Mesenchymal stem cell (in vitro differentiated cells and primary cell): Measurements from ENCODE around the gene PGC.

Experiments used
- DNase-seq: peaks from one replicate; pipeline ENCODE4 v3.0.0-alpha.2; 2013
- H2AFZ ChIP-seq: one replicate; pipeline ENCODE4 v1.6.1; 2013; ENCODE audit warnings: low read depth, mild to moderate bottlenecking, control low read depth, inconsistent platforms, low read length, moderate library complexity
- H2AK5ac ChIP-seq: 2 replicates; pipeline ENCODE4 v1.6.1; 2013; ENCODE audit warnings: low read length, moderate library complexity, mild to moderate bottlenecking, inconsistent platforms; ENCODE audit not compliant: severe bottlenecking
- H2BK120ac ChIP-seq: one replicate; pipeline ENCODE4 v1.6.1; 2013; ENCODE audit warnings: low read depth, mild to moderate bottlenecking, inconsistent platforms, low read length, moderate library complexity
- H2BK12ac ChIP-seq, 2 experiments: one replicate each; pipeline ENCODE4 v1.6.1; 2013; ENCODE audit warnings: inconsistent platforms in 2 of 2, low read length in 2 of 2, mild to moderate bottlenecking in 2 of 2, moderate library complexity in 2 of 2, control low read depth in 1 of 2
- H2BK15ac ChIP-seq: one replicate; pipeline ENCODE4 v1.6.1; 2013; ENCODE audit warnings: mild to moderate bottlenecking, low read depth, inconsistent platforms; ENCODE audit not compliant: poor library complexity, severe bottlenecking
- H2BK5ac ChIP-seq: 2 replicates; pipeline ENCODE4 v1.6.1; 2013; ENCODE audit warnings: low read depth, mild to moderate bottlenecking, low read length, control low read depth, inconsistent platforms; ENCODE audit not compliant: poor library complexity, severe bottlenecking
- H3K14ac ChIP-seq, 2 experiments: one replicate each; pipeline ENCODE4 v1.6.1; 2013; ENCODE audit warnings: inconsistent platforms in 2 of 2, low read length in 2 of 2, control low read depth in 1 of 2, mild to moderate bottlenecking in 1 of 2, moderate library complexity in 1 of 2
- H3K18ac ChIP-seq, 2 experiments: one replicate each; pipeline ENCODE4 v1.6.1; 2013; ENCODE audit warnings: inconsistent platforms in 2 of 2, low read length in 2 of 2, control low read depth in 1 of 2, low read depth in 1 of 2, mild to moderate bottlenecking in 1 of 2
- H3K23ac ChIP-seq, 2 experiments: one replicate each; pipeline ENCODE4 v1.6.1; 2013; ENCODE audit warnings: inconsistent platforms in 2 of 2, low read length in 2 of 2, mild to moderate bottlenecking in 2 of 2, moderate library complexity in 2 of 2, control low read depth in 1 of 2
- H3K27ac ChIP-seq: 2 replicates; pipeline ENCODE4 v1.5.1; 2013; ENCODE audit warnings: mild to moderate bottlenecking, moderate library complexity, low read length, control low read depth, inconsistent platforms; ENCODE audit not compliant: poor library complexity, severe bottlenecking
- H3K27me3 ChIP-seq, 2 experiments: 2 replicates each; pipeline versions ENCODE4 v1.6.1 to v1.7.0; 2013; ENCODE audit warnings: low read length in 2 of 2, mild to moderate bottlenecking in 2 of 2, moderate library complexity in 2 of 2, control low read depth in 1 of 2, inconsistent platforms in 1 of 2; ENCODE audit not compliant: control insufficient read depth in 1 of 2, insufficient read depth in 1 of 2
- H3K36me3 ChIP-seq, 2 experiments: 2 replicates each; pipeline versions ENCODE4 v1.6.1 to v1.7.0; 2013; ENCODE audit warnings: low read length in 2 of 2, control low read depth in 1 of 2, inconsistent platforms in 1 of 2, low read depth in 1 of 2, mild to moderate bottlenecking in 1 of 2; ENCODE audit not compliant: insufficient read depth in 2 of 2, control insufficient read depth in 1 of 2
- H3K4ac ChIP-seq, 2 experiments: one replicate each; pipeline ENCODE4 v1.6.1; 2013; ENCODE audit warnings: inconsistent platforms in 2 of 2, low read length in 2 of 2, mild to moderate bottlenecking in 2 of 2, moderate library complexity in 2 of 2, control low read depth in 1 of 2, low read depth in 1 of 2
- H3K4me1 ChIP-seq: 2 replicates; pipeline ENCODE4 v1.6.1; 2013; ENCODE audit warnings: low read depth, low read length, control low read depth; ENCODE audit not compliant: control insufficient read depth, insufficient read depth
- H3K4me2 ChIP-seq: 2 replicates; pipeline ENCODE4 v1.6.1; 2013; ENCODE audit warnings: low read length, mild to moderate bottlenecking, inconsistent platforms; ENCODE audit not compliant: poor library complexity, severe bottlenecking
- H3K4me3 ChIP-seq, 2 experiments: 2 replicates each; pipeline versions ENCODE4 v1.5.1 to v1.7.0; 2013; ENCODE audit warnings: low read length in 2 of 2, mild to moderate bottlenecking in 2 of 2, control low read depth in 1 of 2, low read depth in 1 of 2; ENCODE audit not compliant: insufficient read depth in 1 of 2
- H3K79me1 ChIP-seq: replicated peaks from 2 replicates; pipeline ENCODE4 v1.6.1; 2013; ENCODE audit warnings: mild to moderate bottlenecking, control low read depth, low read length, inconsistent platforms; ENCODE audit not compliant: poor library complexity, severe bottlenecking
- H3K9ac ChIP-seq: 2 replicates; pipeline ENCODE4 v1.7.0; 2013; ENCODE audit warnings: mild to moderate bottlenecking, low read length, moderate library complexity
- H3K9me3 ChIP-seq: 2 replicates; pipeline ENCODE4 v1.7.0; 2013; ENCODE audit warnings: mild to moderate bottlenecking, low read length; ENCODE audit not compliant: control insufficient read depth
- H4K8ac ChIP-seq: one replicate; pipeline ENCODE4 v1.6.1; 2013; ENCODE audit warnings: inconsistent platforms, mild to moderate bottlenecking, low read length, moderate library complexity
- H4K91ac ChIP-seq: one replicate; pipeline ENCODE4 v1.6.1; 2013; ENCODE audit warnings: mild to moderate bottlenecking, low read length, inconsistent platforms
- WGBS: methylation state at CpG from one replicate; pipeline ENCODE4 v1.1.7; 2013; ENCODE audit warnings: mixed read lengths; 5-methylcytosine and 5-hydroxymethylcytosine counted together

PGC gene

GRCh38 chr6:41691426-41692079, 55.6 kb downstream of the PGC start:
- H3K18ac ChIP-seq: no peak overlapping the region
- H2AFZ ChIP-seq: no peak overlapping the region
- no peak overlapping the region for H2BK5ac ChIP-seq
- H3K9ac ChIP-seq: no peak overlapping the region
- no peaks in the 10 kb centered on the region for H3K27me3 ChIP-seq
- H2AK5ac ChIP-seq: no peak overlapping the region
- no peaks in the 10 kb centered on the region for H3K9me3 ChIP-seq
- no peak overlapping the region for H4K91ac ChIP-seq
- no peak overlapping the region for H3K4me3 ChIP-seq
- no peak overlapping the region for H3K27ac ChIP-seq
- peaks cover 45% of the 10 kb centered on the region for H3K79me1 ChIP-seq
- H2BK12ac ChIP-seq: no peak overlapping the region
- no peak overlapping the region for H3K23ac ChIP-seq
- no peak for DNase-seq
- H3K4ac ChIP-seq: no peak overlapping the region
- peaks cover 7 to 49% of the 10 kb centered on the region in 2 experiments for H3K36me3 ChIP-seq
- H2BK15ac ChIP-seq: no peak overlapping the region
- WGBS: 73% methylated on average over 8 of the region's 8 CpGs
- H3K14ac ChIP-seq: no peak overlapping the region
- H2BK120ac ChIP-seq: no peak overlapping the region
- peaks cover 41% of the 10 kb centered on the region for H3K4me1 ChIP-seq
- no peak overlapping the region for H3K4me2 ChIP-seq
- no peak overlapping the region for H4K8ac ChIP-seq

GRCh38 chr6:41690541-41691330, 56.5 kb downstream of the PGC start:
- H2AK5ac ChIP-seq: no peak overlapping the region
- no peak overlapping the region for H3K4me3 ChIP-seq
- H2BK15ac ChIP-seq: no peak overlapping the region
- H3K23ac ChIP-seq: no peak overlapping the region
- no peak overlapping the region for H3K14ac ChIP-seq
- H3K18ac ChIP-seq: no peak overlapping the region
- no peak overlapping the region for H2BK12ac ChIP-seq
- no peak overlapping the region for H3K4me2 ChIP-seq
- peak overlapping the region; percentile 18 for H4K91ac ChIP-seq
- peaks cover 11 to 57% of the 10 kb centered on the region in 2 experiments for H3K36me3 ChIP-seq
- WGBS: 92% methylated on average over 23 of the region's 25 CpGs
- no peaks in the 10 kb centered on the region for H3K9me3 ChIP-seq
- no peak overlapping the region for H3K27ac ChIP-seq
- H3K27me3 ChIP-seq: no peaks in the 10 kb centered on the region
- no peak overlapping the region for H3K4ac ChIP-seq
- no peak overlapping the region for H2BK5ac ChIP-seq
- peaks cover 42% of the 10 kb centered on the region for H3K79me1 ChIP-seq
- no peak overlapping the region for H2BK120ac ChIP-seq
- no peak for DNase-seq
- H4K8ac ChIP-seq: no peak overlapping the region
- H2AFZ ChIP-seq: no peak overlapping the region
- H3K4me1 ChIP-seq: peaks cover 39% of the 10 kb centered on the region
- no peak overlapping the region for H3K9ac ChIP-seq

- no peak overlapping the region for H3K4me3 ChIP-seq
- peaks cover 37% of the 10 kb centered on the region for H3K79me1 ChIP-seq
- no peak overlapping the region for H3K23ac ChIP-seq
- no peak overlapping the region for H2AFZ ChIP-seq
- H2AK5ac ChIP-seq: no peak overlapping the region
- H3K9ac ChIP-seq: no peak overlapping the region
- no peak overlapping the region for H3K14ac ChIP-seq
- peaks cover 36% of the 10 kb centered on the region for H3K4me1 ChIP-seq
- no peak overlapping the region for H2BK15ac ChIP-seq
- DNase-seq: peak; percentile 38
- WGBS: 79% methylated on average over 8 of the region's 9 CpGs
- no peak overlapping the region for H2BK12ac ChIP-seq
- no peak overlapping the region for H2BK120ac ChIP-seq
- no peaks in the 10 kb centered on the region for H3K9me3 ChIP-seq
- H3K27me3 ChIP-seq: no peaks in the 10 kb centered on the region
- H2BK5ac ChIP-seq: no peak overlapping the region
- no peak overlapping the region for H3K4ac ChIP-seq
- no peak overlapping the region for H3K27ac ChIP-seq
- peaks cover 16 to 68% of the 10 kb centered on the region in 2 experiments for H3K36me3 ChIP-seq
- no peak overlapping the region for H4K8ac ChIP-seq
- H3K18ac ChIP-seq: no peak overlapping the region
- H4K91ac ChIP-seq: no peak overlapping the region
- H3K4me2 ChIP-seq: no peak overlapping the region
These were observed 57.8 kb downstream of the PGC start for GRCh38 chr6:41689171-41690008.
